Kidney epithelial cell (primary cell): ENCODE data around the gene MARCHF6. TPM values are rescaled to one million over a fixed set of nuclear protein-coding genes. Genes with fewer than 3 reads are reported as not detected.
"Not testable (repeated sequence)": the region's sequence is repeated elsewhere in the genome, so short reads cannot be mapped to it uniquely, and the experiment has no call there.

ENCODE experiments used
- DNase-seq: peaks from one replicate; pipeline ENCODE4 v3.0.0-alpha.2; 2010; ENCODE audit warnings: low read depth
- H3K27me3 ChIP-seq: 2 replicates; pipeline ENCODE4 v1.6.0; 2011; ENCODE audit warnings: low read length; ENCODE audit not compliant: control insufficient read depth, insufficient read depth
- H3K36me3 ChIP-seq: 2 replicates; pipeline ENCODE4 v1.5.1; 2011; ENCODE audit warnings: low read length; ENCODE audit not compliant: control insufficient read depth, insufficient read depth
- H3K4me3 ChIP-seq: 2 replicates; pipeline ENCODE4 v1.5.1; 2011; ENCODE audit warnings: low read depth, mild to moderate bottlenecking, control low read depth, low read length
- total RNA-seq: library from RNA; depleted of rRNA; stranded (reverse); fragments of >200 nt; gene quantifications from 2 replicates; pipeline ENCODE4 v1.2.3, GENCODE V29; 2015
- TF ChIP-seq, protein P1 (sequence below): IDR thresholded peaks from 2 replicates; pipeline ENCODE4 v1.5.1; 2011; ENCODE audit warnings: mild to moderate bottlenecking, moderate library complexity, low read length, control low read depth, inconsistent platforms; ENCODE audit not compliant: insufficient read depth, poor library complexity, severe bottlenecking

MARCHF6 gene
- total RNA-seq, 1 donor from 2014 or later, result 47.1 TPM

DNA sequence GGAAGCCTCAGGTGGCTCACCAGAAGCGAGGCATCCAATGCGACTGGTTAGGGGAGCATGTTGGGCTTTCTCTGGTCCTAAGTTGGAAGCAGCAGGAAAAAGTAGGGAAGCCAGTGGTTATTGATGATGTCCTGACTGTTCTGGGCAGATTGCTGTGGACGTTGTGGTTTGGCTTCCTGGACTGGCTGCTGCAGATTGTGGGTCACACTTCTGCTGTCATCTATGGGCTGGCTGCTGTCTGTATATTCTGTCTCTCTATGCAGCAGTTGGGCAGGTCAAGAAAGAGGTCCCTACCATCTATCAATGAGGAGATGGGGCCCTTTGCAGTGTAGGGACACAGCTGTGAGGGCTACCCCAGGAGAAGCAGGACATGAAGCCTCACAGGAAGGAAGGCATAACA, 13.5 kb upstream of the MARCHF6 start:
- Histone ChIP-seq H3K36me3 (no peaks in the 10 kb centered on the region), H3K27me3 (no peaks in the 10 kb centered on the region), H3K4me3 (no peak overlapping the region)
- no peak for DNase-seq
- TF ChIP-seq, protein P1, sequence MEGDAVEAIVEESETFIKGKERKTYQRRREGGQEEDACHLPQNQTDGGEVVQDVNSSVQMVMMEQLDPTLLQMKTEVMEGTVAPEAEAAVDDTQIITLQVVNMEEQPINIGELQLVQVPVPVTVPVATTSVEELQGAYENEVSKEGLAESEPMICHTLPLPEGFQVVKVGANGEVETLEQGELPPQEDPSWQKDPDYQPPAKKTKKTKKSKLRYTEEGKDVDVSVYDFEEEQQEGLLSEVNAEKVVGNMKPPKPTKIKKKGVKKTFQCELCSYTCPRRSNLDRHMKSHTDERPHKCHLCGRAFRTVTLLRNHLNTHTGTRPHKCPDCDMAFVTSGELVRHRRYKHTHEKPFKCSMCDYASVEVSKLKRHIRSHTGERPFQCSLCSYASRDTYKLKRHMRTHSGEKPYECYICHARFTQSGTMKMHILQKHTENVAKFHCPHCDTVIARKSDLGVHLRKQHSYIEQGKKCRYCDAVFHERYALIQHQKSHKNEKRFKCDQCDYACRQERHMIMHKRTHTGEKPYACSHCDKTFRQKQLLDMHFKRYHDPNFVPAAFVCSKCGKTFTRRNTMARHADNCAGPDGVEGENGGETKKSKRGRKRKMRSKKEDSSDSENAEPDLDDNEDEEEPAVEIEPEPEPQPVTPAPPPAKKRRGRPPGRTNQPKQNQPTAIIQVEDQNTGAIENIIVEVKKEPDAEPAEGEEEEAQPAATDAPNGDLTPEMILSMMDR, result no peak

DNA sequence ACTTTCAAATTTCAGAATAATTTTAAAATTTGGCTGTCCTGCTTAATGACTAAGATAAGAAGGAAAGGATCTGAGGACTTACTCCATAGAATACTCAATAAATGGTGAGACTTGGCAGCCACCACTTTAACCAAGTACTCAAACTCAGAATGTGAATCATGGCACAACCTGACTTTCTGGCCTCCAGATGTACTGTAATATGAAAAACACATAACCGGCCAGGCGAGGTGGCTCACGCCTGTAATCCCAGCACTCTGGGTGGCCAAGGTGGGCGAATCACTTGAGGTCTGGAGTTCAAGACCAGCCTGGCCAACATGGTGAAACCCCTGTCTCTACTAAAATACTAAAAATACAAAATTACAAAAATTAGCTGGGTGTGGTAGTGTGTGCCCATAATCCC, 10.0 kb upstream of the MARCHF6 start:
- Histone ChIP-seq H3K27me3 (no peaks in the 10 kb centered on the region), H3K36me3 (no peaks in the 10 kb centered on the region), H3K4me3 (no peak overlapping the region)
- no peak for DNase-seq
- TF ChIP-seq, protein P1, result no peak

DNA sequence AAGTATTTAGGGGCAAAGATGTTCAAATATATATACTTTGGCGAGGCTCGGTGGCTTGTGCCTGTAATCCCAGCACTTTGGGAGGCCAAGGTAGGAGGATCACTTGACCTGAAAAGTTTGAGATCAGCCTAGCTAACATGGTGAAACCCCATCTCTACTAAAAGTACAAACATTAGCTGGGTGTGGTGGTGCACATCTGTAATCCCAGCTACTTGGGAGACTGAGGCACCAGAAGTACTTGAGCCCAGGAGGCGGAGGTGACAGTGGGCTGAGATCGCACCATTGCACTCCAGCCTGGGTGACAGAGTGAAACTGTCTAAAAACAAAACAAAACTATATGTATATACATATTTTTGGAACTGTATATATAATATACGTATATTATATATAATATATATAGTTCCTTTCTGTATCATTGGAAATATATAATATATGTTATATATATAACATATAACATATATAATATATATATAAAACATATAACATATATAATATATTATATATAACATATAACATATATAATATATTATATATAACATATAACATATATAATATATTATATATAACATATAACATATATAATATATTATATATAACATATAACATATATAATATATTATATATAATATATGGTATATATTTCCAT, 8.9 kb upstream of the MARCHF6 start:
- H3K4me3 ChIP-seq, H3K27me3 ChIP-seq, H3K36me3 ChIP-seq, DNase-seq: not testable (repeated sequence)

DNA sequence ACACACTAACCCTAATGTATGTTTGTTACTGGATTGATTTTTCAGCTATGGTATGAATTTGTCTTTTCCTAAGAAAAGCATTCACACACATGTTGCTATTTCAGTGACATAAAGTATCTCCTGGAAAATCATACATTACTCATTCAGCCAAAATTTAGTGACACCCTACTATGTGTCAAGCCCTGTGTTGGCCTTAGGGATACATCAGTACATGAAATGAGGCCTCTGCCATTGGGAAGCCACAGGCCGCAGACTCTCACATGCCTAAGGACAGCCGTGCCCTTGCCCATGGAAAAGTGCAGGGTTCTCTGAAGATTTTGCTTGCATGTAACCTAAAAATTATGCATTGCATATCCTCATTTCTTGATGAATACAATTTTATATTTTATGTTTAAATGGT, 5.2 kb upstream of the MARCHF6 start:
- Histone ChIP-seq H3K4me3 (no peak overlapping the region), H3K27me3 (no peaks in the 10 kb centered on the region), H3K36me3 (no peaks in the 10 kb centered on the region)
- TF ChIP-seq, protein P1, result no peak
- DNase-seq, result no peak

DNA sequence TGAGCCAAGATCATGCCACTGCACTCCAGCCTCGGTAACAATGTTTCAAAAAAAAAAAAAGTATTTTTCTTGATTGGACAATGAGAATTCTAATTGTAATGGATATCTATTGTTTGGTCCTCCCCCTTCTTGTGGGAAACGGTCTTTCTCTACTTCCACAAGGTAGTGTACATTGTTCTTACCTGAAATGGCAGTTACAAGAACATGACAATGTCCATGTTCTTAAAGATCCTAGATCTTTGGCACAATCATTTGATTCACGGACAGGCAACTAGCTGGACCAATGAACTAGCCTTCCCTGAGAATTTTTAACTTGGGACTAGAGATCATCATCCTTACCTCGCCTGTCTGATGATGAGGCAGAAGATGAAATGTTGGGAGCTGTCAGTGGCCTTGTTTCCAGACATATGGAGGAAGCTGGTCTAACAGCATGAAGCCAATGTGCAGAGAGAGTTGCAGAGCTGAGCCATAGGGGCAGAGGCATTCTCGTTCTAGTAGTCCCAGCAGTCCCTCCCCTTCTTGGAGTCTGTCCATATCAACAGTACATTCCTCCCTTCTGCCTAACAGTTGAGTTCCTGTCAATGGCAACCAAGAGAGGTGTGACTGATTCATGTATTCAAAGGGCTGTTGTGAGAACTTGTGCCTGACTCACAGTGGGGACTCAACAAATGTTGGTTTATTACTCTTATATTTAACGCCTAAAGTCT, 2.1 kb upstream of the MARCHF6 start:
- TF ChIP-seq, protein P1, result no peak
- no peak for DNase-seq

DNA sequence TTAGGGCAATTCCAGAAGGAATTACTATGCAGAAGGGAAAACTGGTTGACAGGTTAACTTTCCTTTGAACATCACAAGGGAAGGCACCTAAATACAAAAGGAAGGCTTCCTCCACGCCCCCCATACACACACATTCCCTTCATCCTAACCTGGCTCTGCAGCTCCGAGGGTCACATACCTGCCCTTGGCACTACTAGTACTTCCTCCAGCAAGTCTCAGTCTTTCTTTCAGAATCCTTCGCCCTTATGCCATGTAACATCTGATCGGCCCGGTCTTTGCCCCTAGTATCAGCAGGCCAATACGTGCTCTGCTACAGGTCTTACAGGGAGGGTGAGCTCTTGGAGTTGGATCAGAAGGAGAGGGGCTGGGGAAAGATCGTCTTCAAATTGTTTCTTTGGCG, 1.6 kb upstream of the MARCHF6 start:
- TF ChIP-seq, protein P1, result no peak
- no peaks in the 10 kb centered on the region for H3K36me3 ChIP-seq

More for the DNA sequence above, 2.1 kb upstream of the MARCHF6 start:
- no peak overlapping the region for H3K4me3 ChIP-seq
- H3K27me3 ChIP-seq, result no peaks in the 10 kb centered on the region
- H3K36me3 ChIP-seq, result no peaks in the 10 kb centered on the region

More for the DNA sequence above, 1.6 kb upstream of the MARCHF6 start:
- no peaks in the 10 kb centered on the region for H3K27me3 ChIP-seq
- no peak overlapping the region for H3K4me3 ChIP-seq
- DNase-seq, result no peak
